ENCODE measurements around the gene RBM4B. TPM values are rescaled to one million over a fixed set of nuclear protein-coding genes. Genes with fewer than 3 reads are reported as not detected.
"Not testable (repeated sequence)": the region's sequence is repeated elsewhere in the genome, so short reads cannot be mapped to it uniquely, and the experiment has no call there.

Gene RBM4B
- total RNA-seq, 2 experiments from 2014 or later = 29.1 to 38.3 TPM

DNA sequence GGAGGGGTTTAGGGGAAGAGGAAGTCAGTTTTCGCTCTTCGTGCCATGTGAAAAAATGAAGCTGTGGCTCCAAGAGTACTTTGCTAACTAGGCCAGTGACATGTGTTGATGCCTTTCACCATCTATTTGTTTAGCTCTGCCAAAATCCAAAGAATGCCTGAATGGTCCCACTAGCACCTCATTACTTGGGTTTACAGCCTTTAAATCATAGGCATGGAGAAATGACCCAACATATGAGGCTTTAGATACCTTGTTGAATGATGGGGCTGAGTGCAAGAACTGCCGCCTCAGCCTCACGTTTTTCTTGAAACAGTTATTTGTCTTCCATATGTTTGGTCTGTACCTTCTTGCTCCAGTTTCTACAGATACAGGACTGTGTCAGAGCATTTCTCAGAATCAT lies 30.9 kb downstream of the RBM4B start:
- Histone ChIP-seq H3K27ac (ENCODE audit: low read depth, low read length, poor library complexity, severe bottlenecking) (no peak overlapping the region), H3K36me3 (ENCODE audit: insufficient read depth, low read length) (peaks cover 100% of the 10 kb centered on the region), H3K9me2 (ENCODE audit: insufficient read depth, low read length) (no peaks in the 10 kb centered on the region), H3K9me3 (ENCODE audit: low read length) (no peaks in the 10 kb centered on the region), H3K4me3 (ENCODE audit: low read depth, low read length, poor library complexity, severe bottlenecking) (no peak overlapping the region), H3K79me2 (ENCODE audit: insufficient read depth, low read depth, low read length) (peaks cover 94% of the 10 kb centered on the region), H3K4me1 (ENCODE audit: insufficient read depth, low read length, poor library complexity, severe bottlenecking) (peaks cover 17% of the 10 kb centered on the region), H3K4me2 (ENCODE audit: low read length) (no peak overlapping the region), H2AFZ (ENCODE audit: low read length) (no peak overlapping the region), H4K20me1 (ENCODE audit: insufficient read depth, low read length) (peaks cover 35% of the 10 kb centered on the region)
- no peak for TF ChIP-seq EZH2phosphoT487 (IDR thresholded peaks at IDR 0.05; ENCODE audit: borderline replicate concordance, low read depth, low read length)
- TF ChIP-seq, protein P1, sequence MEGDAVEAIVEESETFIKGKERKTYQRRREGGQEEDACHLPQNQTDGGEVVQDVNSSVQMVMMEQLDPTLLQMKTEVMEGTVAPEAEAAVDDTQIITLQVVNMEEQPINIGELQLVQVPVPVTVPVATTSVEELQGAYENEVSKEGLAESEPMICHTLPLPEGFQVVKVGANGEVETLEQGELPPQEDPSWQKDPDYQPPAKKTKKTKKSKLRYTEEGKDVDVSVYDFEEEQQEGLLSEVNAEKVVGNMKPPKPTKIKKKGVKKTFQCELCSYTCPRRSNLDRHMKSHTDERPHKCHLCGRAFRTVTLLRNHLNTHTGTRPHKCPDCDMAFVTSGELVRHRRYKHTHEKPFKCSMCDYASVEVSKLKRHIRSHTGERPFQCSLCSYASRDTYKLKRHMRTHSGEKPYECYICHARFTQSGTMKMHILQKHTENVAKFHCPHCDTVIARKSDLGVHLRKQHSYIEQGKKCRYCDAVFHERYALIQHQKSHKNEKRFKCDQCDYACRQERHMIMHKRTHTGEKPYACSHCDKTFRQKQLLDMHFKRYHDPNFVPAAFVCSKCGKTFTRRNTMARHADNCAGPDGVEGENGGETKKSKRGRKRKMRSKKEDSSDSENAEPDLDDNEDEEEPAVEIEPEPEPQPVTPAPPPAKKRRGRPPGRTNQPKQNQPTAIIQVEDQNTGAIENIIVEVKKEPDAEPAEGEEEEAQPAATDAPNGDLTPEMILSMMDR (conservative IDR thresholded peaks at IDR 0.05; ENCODE audit: low read length) = no peak
- BruUV-seq (replicated peaks) = TSS peak; percentile 18
- POLR2A ChIA-PET = interaction anchor here (0.9 to 1.3 kb wide), 3 partner anchors 9 to 30 kb away, joined by 3 to 4 read pairs (median 3); partner anchors contain the start of genes RBM14 and RBM4
- CTCF ChIA-PET (ENCODE audit: unreplicated experiment) = no interaction called here
- DNase-seq (ENCODE audit: low spot score) = no peak
- intact Hi-C loops (cut with micrococcal nuclease; ENCODE audit: unreplicated experiment) = no loop called here

DNA sequence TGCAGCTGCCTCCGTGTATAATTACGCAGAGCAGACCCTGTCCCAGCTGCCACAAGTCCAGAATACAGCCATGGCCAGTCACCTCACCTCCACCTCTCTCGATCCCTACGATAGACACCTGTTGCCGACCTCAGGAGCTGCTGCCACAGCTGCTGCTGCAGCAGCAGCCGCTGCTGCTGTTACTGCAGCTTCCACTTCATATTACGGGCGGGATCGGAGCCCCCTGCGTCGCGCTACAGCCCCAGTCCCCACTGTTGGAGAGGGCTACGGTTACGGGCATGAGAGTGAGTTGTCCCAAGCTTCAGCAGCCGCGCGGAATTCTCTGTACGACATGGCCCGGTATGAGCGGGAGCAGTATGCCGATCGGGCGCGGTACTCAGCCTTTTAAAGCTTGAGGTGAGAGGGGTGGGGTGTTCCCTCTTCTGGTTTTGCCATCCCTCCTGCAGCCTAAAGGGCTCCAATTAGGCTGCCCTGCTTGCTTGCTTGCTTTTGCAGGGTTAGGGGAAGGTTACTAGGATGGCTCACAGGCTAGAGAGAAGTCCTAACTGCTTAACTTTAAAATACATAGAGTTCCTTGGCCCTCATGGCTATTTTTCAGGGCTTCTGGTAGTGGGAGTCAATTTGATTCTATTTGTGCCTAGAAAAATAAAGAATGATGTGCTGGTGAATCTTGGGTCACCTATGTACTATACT lies 33.8 kb downstream of the RBM4B start:
- peak overlapping the region; percentile 20; the same call in 1 of the 2 replicates for H3K4me2 ChIP-seq (ENCODE audit: low read length)
- peaks cover 100% of the 10 kb centered on the region for H3K79me2 ChIP-seq (ENCODE audit: insufficient read depth, low read depth, low read length)
- H2AFZ ChIP-seq (ENCODE audit: low read length) = no peak overlapping the region
- no TSS peak for BruUV-seq (replicated peaks)
- no peaks in the 10 kb centered on the region for H3K9me3 ChIP-seq (ENCODE audit: low read length)
- H3K27ac ChIP-seq (ENCODE audit: low read depth, low read length, poor library complexity, severe bottlenecking) = no peak overlapping the region
- H3K36me3 ChIP-seq (ENCODE audit: insufficient read depth, low read length) = peaks cover 100% of the 10 kb centered on the region
- no peaks in the 10 kb centered on the region for H3K9me2 ChIP-seq (ENCODE audit: insufficient read depth, low read length)
- intact Hi-C loops (cut with micrococcal nuclease; ENCODE audit: unreplicated experiment) = no loop called here
- no peak for DNase-seq (ENCODE audit: low spot score)
- peaks cover 60% of the 10 kb centered on the region for H4K20me1 ChIP-seq (ENCODE audit: insufficient read depth, low read length)
- TF ChIP-seq, protein P1 (conservative IDR thresholded peaks at IDR 0.05; ENCODE audit: low read length) = no peak
- TF ChIP-seq EZH2phosphoT487 (IDR thresholded peaks at IDR 0.05; ENCODE audit: borderline replicate concordance, low read depth, low read length) = no peak
- POLR2A ChIA-PET = interaction anchor here (0.6 to 1.1 kb wide), 4 partner anchors 16 to 49 kb away, joined by 3 to 4 read pairs (median 3); partner anchors contain the start of gene RBM4B
- H3K4me1 ChIP-seq (ENCODE audit: insufficient read depth, low read length, poor library complexity, severe bottlenecking) = peaks cover 42% of the 10 kb centered on the region
- CTCF ChIA-PET (ENCODE audit: unreplicated experiment) = interaction anchor here (0.8 kb wide), 1 partner anchor 35 kb away, joined by 4 read pairs; no protein-coding TSS in a partner anchor
- no peak overlapping the region for H3K4me3 ChIP-seq (ENCODE audit: low read depth, low read length, poor library complexity, severe bottlenecking)

DNA sequence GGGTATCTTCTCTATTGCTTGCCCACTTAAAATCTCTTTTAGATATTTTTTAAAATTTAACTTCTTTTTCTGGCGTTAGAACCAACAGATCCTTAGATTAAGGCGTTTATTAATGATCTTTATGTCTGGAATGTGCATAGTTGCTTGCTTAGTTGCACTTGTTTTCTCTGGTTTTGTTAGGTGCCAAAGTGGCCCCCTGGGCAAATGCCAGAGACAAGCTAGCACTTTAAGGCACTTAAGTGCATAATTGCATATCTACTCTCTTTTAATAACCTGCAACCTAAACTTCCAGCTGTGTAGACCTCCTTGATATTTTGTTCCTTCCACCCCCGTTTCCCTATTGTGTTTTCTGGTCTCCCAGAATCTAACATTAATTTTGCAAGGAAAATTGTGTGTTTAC lies 35.9 kb downstream of the RBM4B start:
- DNase-seq (ENCODE audit: low spot score) = no peak

DNA sequence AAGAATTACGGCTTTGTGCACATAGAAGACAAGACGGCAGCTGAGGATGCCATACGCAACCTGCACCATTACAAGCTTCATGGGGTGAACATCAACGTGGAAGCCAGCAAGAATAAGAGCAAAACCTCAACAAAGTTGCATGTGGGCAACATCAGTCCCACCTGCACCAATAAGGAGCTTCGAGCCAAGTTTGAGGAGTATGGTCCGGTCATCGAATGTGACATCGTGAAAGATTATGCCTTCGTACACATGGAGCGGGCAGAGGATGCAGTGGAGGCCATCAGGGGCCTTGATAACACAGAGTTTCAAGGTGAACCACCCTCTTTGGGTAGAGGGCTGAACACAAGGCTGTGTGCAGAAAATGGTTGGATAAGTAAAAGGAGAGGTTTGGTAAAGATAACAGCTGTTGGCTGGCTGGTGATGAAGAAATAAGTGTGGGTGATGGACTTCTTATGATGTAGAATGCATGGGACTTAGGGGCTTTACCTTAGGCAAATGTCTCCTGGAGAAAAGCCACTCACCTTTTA lies 37.8 kb downstream of the RBM4B start:
- not testable (repeated sequence) for H3K27ac ChIP-seq (ENCODE audit: low read depth, low read length, poor library complexity, severe bottlenecking); BruUV-seq (replicated peaks); H2AFZ ChIP-seq (ENCODE audit: low read length); DNase-seq (ENCODE audit: low spot score); H3K9me3 ChIP-seq (ENCODE audit: low read length); H3K9me2 ChIP-seq (ENCODE audit: insufficient read depth, low read length)
- POLR2A ChIA-PET = interaction anchor here (2.6 kb wide), 1 partner anchor 9 kb away, joined by 10 read pairs; no protein-coding TSS in a partner anchor
- Histone ChIP-seq H3K4me1 (ENCODE audit: insufficient read depth, low read length, poor library complexity, severe bottlenecking) (peaks cover 59% of the 10 kb centered on the region), H4K20me1 (ENCODE audit: insufficient read depth, low read length) (peaks cover 52% of the 10 kb centered on the region), H3K4me3 (ENCODE audit: low read depth, low read length, poor library complexity, severe bottlenecking) (peak overlapping the region; percentile 95), H3K79me2 (ENCODE audit: insufficient read depth, low read depth, low read length) (peaks cover 95% of the 10 kb centered on the region), H3K4me2 (ENCODE audit: low read length) (peak overlapping the region; percentile 94), H3K36me3 (ENCODE audit: insufficient read depth, low read length) (peaks cover 93% of the 10 kb centered on the region)
- intact Hi-C loops (cut with micrococcal nuclease; ENCODE audit: unreplicated experiment) = loop anchor here (2.0 to 5.0 kb wide), 2 partner anchors 37 to 63 kb away; partner anchors contain the start of gene RBM4B
- CTCF ChIA-PET (ENCODE audit: unreplicated experiment) = interaction anchor here (1.1 kb wide), 1 partner anchor 19 kb away, joined by 7 read pairs; no protein-coding TSS in a partner anchor

More for the DNA sequence above, 35.9 kb downstream of the RBM4B start:
- Histone ChIP-seq H3K4me1 (ENCODE audit: insufficient read depth, low read length, poor library complexity, severe bottlenecking) (peaks cover 55% of the 10 kb centered on the region), H3K27ac (ENCODE audit: low read depth, low read length, poor library complexity, severe bottlenecking) (no peak overlapping the region), H3K9me3 (ENCODE audit: low read length) (no peaks in the 10 kb centered on the region), H3K9me2 (ENCODE audit: insufficient read depth, low read length) (no peaks in the 10 kb centered on the region), H3K79me2 (ENCODE audit: insufficient read depth, low read depth, low read length) (peaks cover 97% of the 10 kb centered on the region), H3K36me3 (ENCODE audit: insufficient read depth, low read length) (peaks cover 93% of the 10 kb centered on the region), H3K4me3 (ENCODE audit: low read depth, low read length, poor library complexity, severe bottlenecking) (peak overlapping the region; percentile 95), H2AFZ (ENCODE audit: low read length) (no peak overlapping the region), H3K4me2 (ENCODE audit: low read length) (peak overlapping the region; percentile 94), H4K20me1 (ENCODE audit: insufficient read depth, low read length) (peaks cover 62% of the 10 kb centered on the region)
- BruUV-seq (replicated peaks) = no TSS peak
- TF ChIP-seq, protein P1 (conservative IDR thresholded peaks at IDR 0.05; ENCODE audit: low read length) = no peak
- TF ChIP-seq EZH2phosphoT487 (IDR thresholded peaks at IDR 0.05; ENCODE audit: borderline replicate concordance, low read depth, low read length) = no peak
- CTCF ChIA-PET (ENCODE audit: unreplicated experiment) = no interaction called here
- POLR2A ChIA-PET = no interaction called here
- intact Hi-C loops (cut with micrococcal nuclease; ENCODE audit: unreplicated experiment) = no loop called here

Data from OCI-LY7 (cell line).